Measurements from ENCODE around the gene PRKAR1B.

Gene PRKAR1B

DNA sequence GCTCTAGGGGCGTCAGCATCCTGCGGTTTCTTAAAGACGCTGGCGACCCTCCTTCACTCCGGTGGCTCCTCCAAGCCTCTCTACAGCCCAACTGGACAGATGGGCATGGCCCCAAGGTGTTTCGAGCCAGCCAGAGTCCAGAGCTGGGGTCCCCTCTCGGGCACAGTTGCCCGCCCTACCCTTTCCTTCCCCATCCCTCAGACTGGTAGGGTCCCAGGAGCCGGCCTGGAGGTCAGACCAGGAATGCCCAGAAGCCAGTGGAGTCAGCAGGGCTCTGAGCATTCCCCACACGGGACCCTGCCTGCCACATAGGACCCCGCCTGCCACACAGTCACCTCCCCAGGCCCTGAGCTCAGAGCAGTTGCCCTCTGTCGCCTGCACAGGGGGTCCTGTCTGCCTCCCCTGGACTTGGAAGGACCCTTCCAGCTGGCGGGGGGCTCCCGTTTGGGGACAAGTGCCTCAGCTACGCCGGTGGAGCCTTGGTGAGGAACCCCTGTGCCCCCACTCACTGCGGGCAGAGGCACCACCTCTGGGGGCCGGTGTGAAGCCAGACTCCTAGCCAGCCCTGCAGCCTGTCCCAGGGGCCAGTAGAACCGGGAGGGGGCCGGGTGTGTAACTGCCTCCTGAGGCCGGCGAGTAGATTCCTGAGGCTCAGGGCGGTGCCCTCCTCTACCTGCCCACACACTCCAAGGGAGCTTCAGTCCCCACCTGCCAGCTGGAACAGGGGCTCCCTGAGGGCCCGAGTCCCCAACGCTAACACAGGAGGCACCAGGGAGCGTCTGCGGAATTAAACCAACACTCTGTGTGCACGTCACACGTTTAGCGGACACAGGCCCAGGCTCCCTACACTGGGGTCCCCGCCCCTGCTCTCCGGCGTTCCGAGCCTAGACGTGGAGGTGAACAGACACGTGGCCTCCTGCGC is 188.1 kb downstream of the PRKAR1B start:
- no peak for DNase-seq (ENCODE audit: low read depth)

- DNase-seq (ENCODE audit: low read depth), result no peak
Measured at GRCh38 chr7:537911-538634, 189.0 kb downstream of the PRKAR1B start.

- no peak for DNase-seq (ENCODE audit: low read depth)
Measured at GRCh38 chr7:536231-536630, 190.8 kb downstream of the PRKAR1B start.

- DNase-seq (ENCODE audit: low read depth), result no peak
Measured at GRCh38 chr7:534959-535358, 192.1 kb downstream of the PRKAR1B start.

GRCh38 chr7:534075-534474 is 193.0 kb downstream of the PRKAR1B start:
- DNase-seq (ENCODE audit: low read depth), result no peak

DNA sequence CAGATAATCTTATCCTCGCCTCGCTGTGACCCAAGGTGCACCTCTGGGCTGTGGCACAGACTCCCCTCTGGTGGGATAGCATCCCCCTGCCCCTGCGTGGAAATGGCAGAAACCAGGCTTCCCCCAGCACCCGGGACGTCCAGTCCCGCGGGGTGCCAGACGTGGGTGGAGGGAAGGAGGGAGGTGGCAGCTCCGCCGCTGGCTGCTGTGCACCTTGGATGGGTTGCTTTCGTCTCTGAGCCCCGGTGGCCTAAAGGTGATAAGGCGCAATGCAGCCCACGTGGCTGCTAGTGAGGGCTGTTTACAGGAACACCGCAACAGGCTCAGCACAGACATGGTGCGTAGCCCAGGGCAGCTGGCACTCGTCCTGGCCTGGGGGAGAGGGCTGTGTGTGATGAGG is 193.8 kb downstream of the PRKAR1B start:
- DNase-seq (ENCODE audit: low read depth), result no peak

GRCh38 chr7:532379-533143 is 194.5 kb downstream of the PRKAR1B start:
- DNase-seq (ENCODE audit: low read depth), result no peak

GRCh38 chr7:531777-532176 is 195.3 kb downstream of the PRKAR1B start:
- DNase-seq (ENCODE audit: low read depth), result peak; percentile 46

- DNase-seq (ENCODE audit: low read depth), result no peak
Measured at GRCh38 chr7:528451-528850, 198.6 kb downstream of the PRKAR1B start.

GRCh38 chr7:527723-528122 is 199.4 kb downstream of the PRKAR1B start:
- DNase-seq (ENCODE audit: low read depth), result no peak

- DNase-seq (ENCODE audit: low read depth), result no peak
Measured at GRCh38 chr7:526460-527034, 200.5 kb downstream of the PRKAR1B start.

DNA sequence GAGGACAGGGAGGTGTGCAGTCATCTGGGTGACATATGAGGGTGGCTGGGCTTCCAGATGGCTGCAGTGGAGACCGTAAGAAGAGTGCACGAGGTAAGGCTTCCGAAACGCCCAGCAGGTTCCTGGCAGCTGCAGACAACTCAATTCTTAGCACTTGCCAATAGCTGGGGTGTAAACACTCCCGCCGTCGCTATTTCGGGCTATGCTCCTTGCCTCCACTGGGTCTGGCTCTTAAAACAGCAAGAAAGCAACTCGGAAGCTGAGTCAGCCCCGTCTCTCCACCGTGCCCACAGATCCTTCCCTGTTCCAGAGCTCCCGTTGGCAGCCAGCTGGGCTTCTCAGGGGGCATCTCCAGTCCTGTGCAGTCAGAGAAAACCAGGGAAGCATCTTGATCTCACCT is 201.3 kb downstream of the PRKAR1B start:
- no peak for DNase-seq (ENCODE audit: low read depth)

GRCh38 chr7:524800-525199 is 202.3 kb downstream of the PRKAR1B start:
- DNase-seq (ENCODE audit: low read depth), result no peak

GRCh38 chr7:523347-524336 is 203.4 kb downstream of the PRKAR1B start:
- DNase-seq (ENCODE audit: low read depth), result no peak

DNA sequence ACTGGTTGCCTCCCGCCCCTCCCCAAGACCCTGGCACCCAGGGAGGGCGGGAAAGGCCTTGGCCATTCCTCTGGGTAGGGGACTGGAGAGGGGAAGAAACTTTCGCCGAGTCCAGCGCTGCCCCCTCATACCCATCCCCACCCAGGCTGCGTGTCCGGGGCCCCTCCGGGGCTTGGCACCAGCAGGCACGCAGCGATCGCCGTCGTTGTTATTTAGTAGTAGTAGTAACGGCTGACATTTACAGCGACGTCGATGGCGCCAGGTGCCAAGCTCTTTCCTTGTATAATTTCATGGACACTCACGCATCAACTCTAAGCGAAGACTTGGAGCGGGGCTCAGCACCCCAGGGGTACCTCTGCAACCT is 204.1 kb downstream of the PRKAR1B start:
- DNase-seq (ENCODE audit: low read depth), result no peak

DNA sequence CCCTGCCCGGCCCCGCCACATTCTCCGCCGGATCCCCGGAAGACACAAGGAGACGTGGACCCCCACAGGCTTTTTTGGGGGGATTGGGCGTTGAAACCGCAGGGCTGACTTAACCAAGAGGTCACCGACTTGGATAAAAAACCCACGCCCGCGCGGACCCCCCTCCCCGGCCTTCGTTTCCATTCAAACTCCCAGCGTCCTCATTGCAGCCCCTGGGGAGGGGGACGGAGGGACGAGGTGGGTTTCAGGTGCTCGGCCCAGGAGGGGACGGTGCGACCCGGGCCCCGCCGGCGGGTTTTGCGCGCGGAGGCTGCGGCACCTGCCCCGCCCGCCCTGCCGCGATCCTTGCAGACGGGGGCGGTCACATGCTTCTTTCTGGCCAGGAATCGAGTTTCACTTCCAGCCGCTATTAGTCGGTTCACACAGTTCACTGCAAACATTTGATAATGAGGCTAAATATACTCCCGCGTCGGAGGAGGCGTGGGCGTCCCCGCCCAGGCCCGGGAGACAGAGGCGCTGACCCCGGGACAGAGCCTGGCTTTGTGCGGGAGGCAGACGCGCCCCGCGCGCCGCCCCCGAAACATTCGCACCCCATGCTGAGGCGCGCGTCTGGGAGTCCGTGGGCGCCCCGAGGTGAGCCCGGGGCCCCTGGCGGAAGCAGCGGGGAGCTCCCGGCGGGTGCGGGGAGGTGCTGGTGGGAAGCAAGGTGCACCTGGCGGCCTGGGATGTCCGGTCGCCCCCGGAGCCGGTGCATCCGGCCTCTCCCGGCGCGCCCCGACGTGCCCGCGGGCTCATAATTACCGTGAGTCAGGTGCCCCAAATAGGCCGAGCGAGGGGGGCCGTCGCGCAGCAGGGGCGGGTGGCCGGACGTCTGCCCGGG is 204.8 kb downstream of the PRKAR1B start:
- no peak for DNase-seq (ENCODE audit: low read depth)

DNA sequence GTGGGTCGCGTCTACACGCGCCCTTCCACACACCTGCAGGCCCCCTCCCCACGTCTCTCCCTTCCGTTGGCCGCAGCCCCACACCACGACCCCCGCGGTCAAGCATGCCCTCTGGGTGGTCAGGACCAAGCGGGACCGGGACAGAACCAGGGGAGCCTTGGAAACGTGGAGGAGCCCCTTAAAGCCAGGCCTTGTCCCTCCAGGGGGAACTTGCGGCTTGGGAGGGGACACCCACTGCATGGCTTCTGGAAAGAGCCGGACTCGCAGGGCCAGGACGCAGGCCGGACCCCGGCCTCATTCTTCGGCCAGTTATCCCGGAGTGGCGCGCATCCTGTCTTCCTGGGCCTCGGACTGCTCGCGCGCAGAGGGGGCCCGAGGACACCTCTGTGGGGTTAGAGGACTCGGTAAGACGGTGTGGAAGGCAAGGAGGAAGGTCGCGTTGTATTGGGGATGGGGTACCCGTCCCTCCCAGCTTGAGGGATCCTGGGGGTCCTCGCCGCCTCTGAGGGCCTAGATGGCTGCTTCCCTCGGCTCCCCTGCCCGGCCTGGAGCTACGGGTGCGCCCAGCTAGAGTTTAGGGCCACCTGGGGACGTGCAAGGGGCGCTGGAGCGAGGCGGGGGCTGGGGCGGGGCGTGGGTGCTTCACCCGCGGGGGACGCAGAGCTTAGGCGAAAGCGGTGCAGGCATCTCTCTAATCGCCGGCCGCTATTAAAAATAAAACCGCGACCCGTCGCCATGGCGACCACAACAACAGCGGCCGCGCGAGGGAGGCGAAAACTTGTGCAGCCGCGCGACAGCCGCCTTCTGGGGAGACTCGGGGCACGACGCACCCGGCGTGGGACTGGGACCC is 205.6 kb downstream of the PRKAR1B start:
- DNase-seq (ENCODE audit: low read depth), result no peak

GRCh38 chr7:520503-521161 is 206.4 kb downstream of the PRKAR1B start:
- no peak for DNase-seq (ENCODE audit: low read depth)

Data from stimulated activated CD8-positive, alpha-beta memory T cell treated with anti-CD3 and anti-CD28 coated beads, Interleukin-12 subunit alpha, Interleukin-12 subunit beta, amount 100 ng/mL, for 4 hours (primary cell).